GM12874 (cell line): ENCODE results near the gene CSNK2A3.

Experiments used
- CTCF ChIP-seq: IDR thresholded peaks from 2 replicates; pipeline ENCODE4 v1.5.1; 2011; ENCODE audit warnings: low read depth, mild to moderate bottlenecking, control low read depth, low read length, moderate library complexity; ENCODE audit not compliant: insufficient read depth

Gene CSNK2A3

GRCh38 chr11:11379661-11380060 lies 26.6 kb upstream of the CSNK2A3 start:
- TF ChIP-seq CTCF = no peak

- no peak for TF ChIP-seq CTCF
Observed at GRCh38 chr11:11378184-11378940, 25.3 kb upstream of the CSNK2A3 start.

- TF ChIP-seq CTCF = no peak
Observed at GRCh38 chr11:11374358-11375148, 21.5 kb upstream of the CSNK2A3 start.

GRCh38 chr11:11373934-11374333 lies 20.9 kb upstream of the CSNK2A3 start:
- TF ChIP-seq CTCF = no peak

GRCh38 chr11:11372461-11372860 lies 19.4 kb upstream of the CSNK2A3 start:
- TF ChIP-seq CTCF = no peak

- no peak for TF ChIP-seq CTCF
Observed at GRCh38 chr11:11370962-11371303, 17.9 kb upstream of the CSNK2A3 start.

- no peak for TF ChIP-seq CTCF
Observed at GRCh38 chr11:11370255-11370961, 17.4 kb upstream of the CSNK2A3 start.
